Measurements from ENCODE around the gene ATP2C1. TPM values are rescaled to one million over a fixed set of nuclear protein-coding genes. Genes with fewer than 3 reads are reported as not detected.

Gene ATP2C1
- total and polyA plus RNA-seq, 2 donors (not counting 1 experiment from before 2014, with no cell fraction given) = 23.9 to 59.2 TPM

GRCh38 chr3:130925628-130926027, 31.7 kb downstream of the ATP2C1 start:
- Histone ChIP-seq H3K79me2 (ENCODE audit: control insufficient read depth, insufficient read depth, low read length) (peaks cover 64% of the 10 kb centered on the region), H3K9me3 (ENCODE audit: control extremely low read depth in 1 of 3, control insufficient read depth in 2 of 3, insufficient read depth in 1 of 3, low read length in 2 of 3) (peaks cover 4 to 11% (median 8%) of the 10 kb centered on the region in 3 donors), H3K4me2 (replicated peaks; ENCODE audit: low read depth, low read length, poor library complexity, severe bottlenecking) (peak overlapping the region; percentile 36), H3K27me3 (replicated peaks in 1 of 4; ENCODE audit: control extremely low read depth in 1 of 4, control insufficient read depth in 3 of 4, insufficient read depth in 4 of 4, low read length in 3 of 4) (no peaks in the 10 kb centered on the region), H3K4me3 (ENCODE audit: control extremely low read depth in 1 of 5, extremely low read depth in 1 of 5, insufficient read depth in 1 of 5, low read depth in 2 of 5, low read length in 4 of 5) (no peak overlapping the region), H3K36me3 (replicated peaks in 1 of 2; ENCODE audit: control extremely low read depth in 1 of 2, control insufficient read depth in 1 of 2, extremely low read depth in 1 of 2, insufficient read depth in 2 of 2, low read length in 1 of 2) (peaks cover 0 to under 1% of the 10 kb centered on the region in 2 experiments), H4K20me1 (ENCODE audit: control insufficient read depth, insufficient read depth, low read length, poor library complexity, severe bottlenecking) (peaks cover 39% of the 10 kb centered on the region), H2AFZ (ENCODE audit: insufficient read depth, low read depth, low read length, poor library complexity, severe bottlenecking) (no peak overlapping the region), H3K27ac (ENCODE audit: low read length in 2 of 2) (no peak overlapping the region), H3K9ac (ENCODE audit: low read length) (no peak overlapping the region), H3K4me1 (ENCODE audit: control insufficient read depth in 2 of 2, insufficient read depth in 2 of 2, low read length in 2 of 2) (peaks cover 17 to 22% of the 10 kb centered on the region in 2 donors)
- peak overlapping the region; percentile 68 for H3K27ac Mint-ChIP-seq
- H3K9me3 Mint-ChIP-seq (ENCODE audit: insufficient read depth) = peaks cover 4% of the 10 kb centered on the region
- H3K4me1 Mint-ChIP-seq = peaks cover 52% of the 10 kb centered on the region
- peak overlapping the region; percentile 35 for H3K4me3 Mint-ChIP-seq
- POLR2A ChIA-PET = interaction anchor here (1.4 kb wide), 1 partner anchor 32 kb away, joined by 5 read pairs; the partner anchor contains the start of gene ATP2C1
- intact Hi-C loops (cut with micrococcal nuclease) = loop anchor here (5.0 kb wide), 1 partner anchor 33 kb away; the partner anchor contains the start of gene ATP2C1
- WGBS (ENCODE audit: insufficient coverage) = 13% methylated on average over 2 of the region's 3 CpGs
- TF ChIP-seq EZH2 (IDR thresholded peaks at IDR 0.05; ENCODE audit: borderline replicate concordance, insufficient read depth, low read depth, low read length, poor library complexity, severe bottlenecking) (no peak), CTCF (IDR thresholded peaks at IDR 0.05) (no peak)
- no peaks in the 10 kb centered on the region for H3K27me3 Mint-ChIP-seq
- peak; percentile 55 for DNase-seq
- ATAC-seq (ENCODE audit: low read depth) = peak; percentile 81
- CTCF ChIA-PET = interaction anchor here (1.5 kb wide), 1 partner anchor 32 kb away, joined by 6 read pairs; the partner anchor contains the start of gene ATP2C1

GRCh38 chr3:130926504-130926903, 32.6 kb downstream of the ATP2C1 start:
- Histone ChIP-seq H3K36me3 (replicated peaks in 1 of 2; ENCODE audit: control extremely low read depth in 1 of 2, control insufficient read depth in 1 of 2, extremely low read depth in 1 of 2, insufficient read depth in 2 of 2, low read length in 1 of 2) (peaks cover 0 to 7% of the 10 kb centered on the region in 2 experiments), H2AFZ (ENCODE audit: insufficient read depth, low read depth, low read length, poor library complexity, severe bottlenecking) (no peak overlapping the region), H3K79me2 (ENCODE audit: control insufficient read depth, insufficient read depth, low read length) (peaks cover 55% of the 10 kb centered on the region), H3K9me3 (ENCODE audit: control extremely low read depth in 1 of 3, control insufficient read depth in 2 of 3, insufficient read depth in 1 of 3, low read length in 2 of 3) (peaks cover 4 to 11% (median 8%) of the 10 kb centered on the region in 3 donors), H3K27me3 (replicated peaks in 1 of 4; ENCODE audit: control extremely low read depth in 1 of 4, control insufficient read depth in 3 of 4, insufficient read depth in 4 of 4, low read length in 3 of 4) (no peaks in the 10 kb centered on the region), H3K4me3 (ENCODE audit: control extremely low read depth in 1 of 5, extremely low read depth in 1 of 5, insufficient read depth in 1 of 5, low read depth in 2 of 5, low read length in 4 of 5) (no peak overlapping the region), H3K4me1 (ENCODE audit: control insufficient read depth in 2 of 2, insufficient read depth in 2 of 2, low read length in 2 of 2) (peaks cover 17 to 22% of the 10 kb centered on the region in 2 donors), H4K20me1 (ENCODE audit: control insufficient read depth, insufficient read depth, low read length, poor library complexity, severe bottlenecking) (peaks cover 39% of the 10 kb centered on the region), H3K4me2 (replicated peaks; ENCODE audit: low read depth, low read length, poor library complexity, severe bottlenecking) (no peak overlapping the region), H3K9ac (ENCODE audit: low read length) (no peak overlapping the region), H3K27ac (ENCODE audit: low read length in 2 of 2) (no peak overlapping the region)
- intact Hi-C loops (cut with micrococcal nuclease) = loop anchor here (5.0 kb wide), 1 partner anchor 34 kb away; the partner anchor contains the start of gene ATP2C1
- Mint-ChIP-seq H3K4me1 (peaks cover 50% of the 10 kb centered on the region), H3K27ac (no peak overlapping the region), H3K27me3 (no peaks in the 10 kb centered on the region), H3K9me3 (ENCODE audit: insufficient read depth) (peaks cover 4% of the 10 kb centered on the region), H3K4me3 (no peak overlapping the region)
- WGBS (ENCODE audit: insufficient coverage) = no CpG with 5 or more reads among the region's 6 CpGs
- TF ChIP-seq EZH2 (IDR thresholded peaks at IDR 0.05; ENCODE audit: borderline replicate concordance, insufficient read depth, low read depth, low read length, poor library complexity, severe bottlenecking) = no peak
- TF ChIP-seq CTCF (IDR thresholded peaks at IDR 0.05) = no peak
- no peak for DNase-seq
- POLR2A ChIA-PET = no interaction called here
- ATAC-seq (ENCODE audit: low read depth) = no peak
- CTCF ChIA-PET = interaction anchor here (1.5 kb wide), 1 partner anchor 33 kb away, joined by 6 read pairs; the partner anchor contains the start of gene ATP2C1

Data from B cell (primary cell).